Measurements from ENCODE around the gene MIP.

DNA sequence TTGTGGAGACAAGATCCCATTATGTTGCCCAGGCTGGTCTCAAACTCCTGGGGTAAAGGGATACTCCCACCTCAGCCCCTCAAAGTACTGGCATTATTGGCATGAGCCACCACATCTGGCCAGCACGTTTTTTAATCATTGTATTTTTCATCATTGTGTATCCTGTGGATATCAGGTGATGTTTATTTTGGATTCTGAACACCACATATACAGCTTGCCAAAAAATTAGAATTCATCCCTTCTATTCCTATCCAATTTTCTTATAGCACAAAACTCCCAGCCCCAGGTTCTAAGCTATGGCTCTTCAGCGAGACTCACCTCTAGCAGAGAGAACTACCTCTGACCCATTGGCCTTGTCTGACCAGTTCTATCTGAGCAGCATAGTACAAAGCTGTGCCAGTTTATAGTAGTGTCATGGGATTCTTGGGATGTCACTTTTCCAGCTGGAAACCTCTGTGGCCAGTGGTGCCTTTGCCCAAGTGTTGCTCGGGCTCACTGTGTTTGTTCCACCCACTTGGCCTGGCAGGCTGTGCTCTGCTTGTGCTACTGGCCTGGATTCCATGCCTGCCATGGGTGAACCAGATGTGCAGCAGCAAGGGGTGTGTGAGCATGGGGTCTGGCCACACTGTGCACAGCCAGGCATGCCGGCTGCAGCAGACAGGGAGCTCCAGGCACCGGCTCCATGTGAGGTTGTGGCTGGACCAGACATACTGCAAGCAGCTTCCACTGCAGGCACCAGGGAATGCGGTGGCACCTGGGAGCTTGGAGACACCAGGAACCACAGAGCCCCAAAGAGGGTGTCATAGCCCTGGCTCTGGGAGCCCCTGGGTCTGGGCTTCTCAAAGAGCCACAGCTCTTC lies 42.4 kb downstream of the MIP start:
- TF ChIP-seq, protein P1, sequence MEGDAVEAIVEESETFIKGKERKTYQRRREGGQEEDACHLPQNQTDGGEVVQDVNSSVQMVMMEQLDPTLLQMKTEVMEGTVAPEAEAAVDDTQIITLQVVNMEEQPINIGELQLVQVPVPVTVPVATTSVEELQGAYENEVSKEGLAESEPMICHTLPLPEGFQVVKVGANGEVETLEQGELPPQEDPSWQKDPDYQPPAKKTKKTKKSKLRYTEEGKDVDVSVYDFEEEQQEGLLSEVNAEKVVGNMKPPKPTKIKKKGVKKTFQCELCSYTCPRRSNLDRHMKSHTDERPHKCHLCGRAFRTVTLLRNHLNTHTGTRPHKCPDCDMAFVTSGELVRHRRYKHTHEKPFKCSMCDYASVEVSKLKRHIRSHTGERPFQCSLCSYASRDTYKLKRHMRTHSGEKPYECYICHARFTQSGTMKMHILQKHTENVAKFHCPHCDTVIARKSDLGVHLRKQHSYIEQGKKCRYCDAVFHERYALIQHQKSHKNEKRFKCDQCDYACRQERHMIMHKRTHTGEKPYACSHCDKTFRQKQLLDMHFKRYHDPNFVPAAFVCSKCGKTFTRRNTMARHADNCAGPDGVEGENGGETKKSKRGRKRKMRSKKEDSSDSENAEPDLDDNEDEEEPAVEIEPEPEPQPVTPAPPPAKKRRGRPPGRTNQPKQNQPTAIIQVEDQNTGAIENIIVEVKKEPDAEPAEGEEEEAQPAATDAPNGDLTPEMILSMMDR (IDR thresholded peaks at IDR 0.05; ENCODE audit: poor library complexity, severe bottlenecking), result no peak
- TF ChIP-seq POLR2AphosphoS5 (IDR thresholded peaks at IDR 0.05) (no peak), SMC3 (conservative IDR thresholded peaks at IDR 0.05; ENCODE audit: poor library complexity) (no peak), EZH2 (IDR thresholded peaks at IDR 0.05; ENCODE audit: borderline replicate concordance, insufficient read depth, low read length, poor library complexity, severe bottlenecking) (no peak), MXI1 (conservative IDR thresholded peaks at IDR 0.05; ENCODE audit: poor library complexity, severe bottlenecking) (no peak), EP300 (conservative IDR thresholded peaks at IDR 0.05; ENCODE audit: poor library complexity, severe bottlenecking) (no peak)

Measured in neural cell (in vitro differentiated cells).